NCI-H128 (cell line): ENCODE data around the gene VPS33A.

Experiments used
- DNase-seq: peaks from one replicate; lab custom pipeline; 2025; ENCODE audit not compliant: unreplicated experiment; lab: John Stamatoyannopoulos, UW

VPS33A gene

GRCh38 chr12:122183588-122183940, 82.7 kb downstream of the VPS33A start:
- no peak for DNase-seq

GRCh38 chr12:122182887-122183587, 83.3 kb downstream of the VPS33A start, which contains the start of gene LRRC43:
Gene LRRC43 (plus strand): TSS chr12:122183123. CDS start chr12:122183145, 22 bp downstream.
- no peak for DNase-seq
